HepG2 (cell line): ENCODE measurements around the gene TMEM220. TPM values are rescaled to one million over a fixed set of nuclear protein-coding genes. Genes with fewer than 3 reads are reported as not detected.

Source experiments
- ATAC-seq: fragments of 200-7000 bp; cut with Tn5 transposase; 3 replicates; pipeline ENCODE4 v1.9.1; 2020; ENCODE audit warnings: mild to moderate bottlenecking, moderate library complexity
- BruUV-seq: library from RNA; stranded (reverse); fragments of 400-500 nt; replicated peaks from 2 replicates; lab custom pipeline; 2021; lab: Mats Ljungman, UMichigan
- CTCF ChIA-PET: fragments of 300-600 bp; formaldehyde crosslinking; extraction: SDS; loops from one replicate; lab custom pipeline; 2021; ENCODE audit warnings: low total read pairs, inconsistent platforms, low intra/inter-chr PET ratio; lab: Yijun Ruan, JAX
- POLR2A ChIA-PET: fragments of 350-600 bp; sonication (Branson Sonifier 250); formaldehyde crosslinking; loops from one replicate; lab custom pipeline; 2020; ENCODE audit warnings: antibody characterized with exemption, inconsistent platforms; lab: Yijun Ruan, JAX
- DNase-seq: peaks from one replicate; pipeline ENCODE4 v3.0.0-alpha.2; 2015; ENCODE audit warnings: low spot score
- FAIRE-seq: peaks from 3 replicates; lab custom pipeline; 2011; peaks lifted over from hg19 to GRCh38; lab: Jason Lieb, UNC
- H2AFZ ChIP-seq: one replicate; pipeline ENCODE4 v1.6.1; 2011; ENCODE audit warnings: low read length, inconsistent platforms
- H3K27ac ChIP-seq: fragments of 300-600 bp; 3 replicates; pipeline ENCODE4 v1.8.0; 2011; ENCODE audit warnings: mixed run types, mild to moderate bottlenecking, mixed read lengths, low read length, inconsistent platforms; ENCODE audit not compliant: insufficient read depth; ENCODE audit errors: extremely low read length
- H3K27me3 ChIP-seq, 2 experiments: fragments of 200-600 bp in 1 of 2; 2 replicates in 1 of 2; 3 replicates in 1 of 2; pipeline versions ENCODE4 v1.6.0 to v1.8.0; 2011; ENCODE audit warnings: low read length in 2 of 2, mild to moderate bottlenecking in 2 of 2, moderate library complexity in 2 of 2, inconsistent platforms in 1 of 2; ENCODE audit not compliant: insufficient read depth in 2 of 2, control insufficient read depth in 1 of 2
- H3K36me3 ChIP-seq, 2 experiments: fragments of 200-600 bp in 1 of 2; replicated peaks in 1 of 2; 2 replicates in 1 of 2; 3 replicates in 1 of 2; pipeline versions ENCODE4 v1.5.1 to v1.8.0; 2011; ENCODE audit warnings: low read length in 2 of 2, inconsistent platforms in 1 of 2; ENCODE audit not compliant: insufficient read depth in 2 of 2, control insufficient read depth in 1 of 2
- H3K4me1 ChIP-seq: 2 replicates; pipeline ENCODE4 v1.5.1; 2012; ENCODE audit warnings: low read length, inconsistent platforms; ENCODE audit not compliant: insufficient read depth
- H3K4me2 ChIP-seq: 2 replicates; pipeline ENCODE4 v1.6.0; 2011; ENCODE audit warnings: low read depth, low read length, inconsistent platforms
- H3K4me3 ChIP-seq, 3 experiments: fragments of 200-600 bp in 1 of 3; sonication (generic), shearing (Covaris generic) in 1 of 3; replicated peaks in 1 of 3; 2 replicates each; pipeline ENCODE4 v1.5.1; 2011 to 2016; ENCODE audit warnings: low read length in 3 of 3, inconsistent platforms in 2 of 3, low read depth in 2 of 3, mild to moderate bottlenecking in 2 of 3, control low read depth in 1 of 3, mixed read lengths in 1 of 3; ENCODE audit not compliant: insufficient read depth in 1 of 3
- H3K79me2 ChIP-seq: one replicate; pipeline ENCODE4 v1.6.1; 2011; ENCODE audit warnings: low read length, inconsistent platforms; ENCODE audit not compliant: insufficient read depth
- H3K9ac ChIP-seq: 2 replicates; pipeline ENCODE4 v1.6.0; 2011; ENCODE audit warnings: mild to moderate bottlenecking, low read depth, low read length, inconsistent platforms; ENCODE audit not compliant: insufficient read depth
- H3K9me3 ChIP-seq: 2 replicates; pipeline ENCODE4 v1.5.1; 2012; ENCODE audit warnings: mild to moderate bottlenecking, low read length
- H4K20me1 ChIP-seq: 2 replicates; pipeline ENCODE4 v1.6.0; 2011; ENCODE audit warnings: inconsistent platforms, mild to moderate bottlenecking, low read length, moderate library complexity; ENCODE audit not compliant: insufficient read depth
- SOX6 ChIP-seq, 2 experiments: fragments of 450-650 bp in 1 of 2; sonication (generic) in 1 of 2; formaldehyde crosslinking in 1 of 2; IDR thresholded peaks; 2 replicates each; pipeline versions ENCODE4 v1.4.0 to v1.6.1; 2017 to 2020; ENCODE audit warnings: antibody characterized with exemption in 1 of 2, mild to moderate bottlenecking in 1 of 2, missing genetic modification reagents in 1 of 2
- SP5 ChIP-seq: IDR thresholded peaks from 2 replicates; pipeline ENCODE4 v1.6.1; 2016; ENCODE audit warnings: low read depth, borderline replicate concordance
- ZFP1 ChIP-seq: IDR thresholded peaks from 2 replicates; pipeline ENCODE4 v1.6.1; 2016
- ZNF383 ChIP-seq: sonication (generic); formaldehyde crosslinking; IDR thresholded peaks from 2 replicates; pipeline ENCODE4 v1.4.0; 2020; ENCODE audit warnings: missing genetic modification reagents, mild to moderate bottlenecking, borderline replicate concordance
- ZNF703 ChIP-seq: sonication (generic); formaldehyde crosslinking; IDR thresholded peaks from 2 replicates; pipeline ENCODE4 v1.5.1; 2020; ENCODE audit warnings: missing genetic modification reagents, mild to moderate bottlenecking, moderate library complexity, borderline replicate concordance
- WGBS: methylation state at CpG from one replicate; pipeline ENCODE4 v1.1.6; 2017; ENCODE audit warnings: low lambda C conversion rate; 5-methylcytosine and 5-hydroxymethylcytosine counted together
- in situ Hi-C: cut with HindIII; loops from 2 replicates; pipeline ENCODE4 v1.10.0; 2017; ENCODE audit warnings: low pct_unique_long_range_greater_than_20kb; ENCODE audit not compliant: extremely low pct_ligation_motif_present
- intact Hi-C: fragments of 100-400 bp; cut with micrococcal nuclease; formaldehyde crosslinking; loops from one replicate; pipeline ENCODE4 v1.10.0; 2022; ENCODE audit not compliant: unreplicated experiment
- polyA plus RNA-seq, 8 experiments: library from polyadenylated mRNA; depleted of rRNA in 3 of 8; stranded (reverse) in 7 of 8; unstranded in 1 of 8; fragments of >200 nt; fragmentation: Illumina TruSeq in 4 of 8; extraction: Trizol in 4 of 8; gene quantifications; 2 replicates each; pipeline versions ENCODE4 v1.2.1 to v1.2.3, GENCODE V29; 2011 to 2016; ENCODE audit warnings: low read depth in 4 of 8, missing spikeins in 1 of 8, mixed read lengths in 1 of 8; ENCODE audit not compliant: insufficient read depth in 1 of 8
- total RNA-seq, 5 experiments: library from RNA; depleted of rRNA; stranded (reverse); fragments of >200 nt; fragmentation: Illumina TruSeq; extraction: Trizol; gene quantifications; 2 replicates each; pipeline ENCODE4 v1.2.3, GENCODE V29; 2016; ENCODE audit warnings: low read depth in 1 of 5
- TF ChIP-seq, protein P1 (sequence below): sonication (generic); formaldehyde crosslinking; IDR thresholded peaks from 2 replicates; pipeline ENCODE4 v1.4.0; 2020; ENCODE audit warnings: missing genetic modification reagents, mild to moderate bottlenecking, borderline replicate concordance
- TF ChIP-seq, protein P2 (sequence below): sonication (generic); formaldehyde crosslinking; conservative IDR thresholded peaks from 2 replicates; pipeline ENCODE4 v1.4.0; 2020; ENCODE audit warnings: missing genetic modification reagents

Gene TMEM220
- total and polyA plus RNA-seq, 2 of the 13 experiments (the other 11 are each of a cell fraction or from before 2014, with no cell fraction given), result 1.3 to 2.2 TPM

DNA sequence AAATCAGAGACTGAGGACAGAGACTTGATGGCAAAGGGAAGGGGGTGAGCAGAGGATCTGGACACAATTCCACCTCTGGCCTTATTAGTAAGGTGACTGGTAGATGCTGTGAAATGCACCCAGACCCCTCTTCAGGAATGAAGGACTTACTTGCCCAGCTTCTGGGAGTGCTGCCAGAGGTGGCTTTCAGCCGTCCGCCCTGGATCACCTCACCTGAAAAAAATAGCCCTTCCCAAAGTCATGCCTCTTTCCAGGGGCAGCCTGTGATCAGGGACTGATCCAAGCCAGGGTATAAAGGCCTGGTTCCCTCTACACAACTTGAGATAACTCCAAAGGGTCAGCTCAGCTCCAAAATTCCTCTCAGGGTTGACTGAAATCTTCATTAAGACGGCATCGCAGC, 20.4 kb upstream of the TMEM220 start:
- WGBS, result 73% methylated on average over 4 of the region's 4 CpGs
- H3K9me3 ChIP-seq, result no peaks in the 10 kb centered on the region
- BruUV-seq, result no TSS peak
- H3K9ac ChIP-seq, result no peak overlapping the region
- intact Hi-C loops, result no loop called here
- peaks cover 2 to 7% of the 10 kb centered on the region in 2 experiments; a peak in 3 of 5 replicates for H3K27me3 ChIP-seq
- TF ChIP-seq SP5, result no peak
- no peak for TF ChIP-seq ZNF703 (CRISPR knock-in tag)
- no peak for TF ChIP-seq ZFP1 (CRISPR knock-in tag)
- TF ChIP-seq, protein P1, sequence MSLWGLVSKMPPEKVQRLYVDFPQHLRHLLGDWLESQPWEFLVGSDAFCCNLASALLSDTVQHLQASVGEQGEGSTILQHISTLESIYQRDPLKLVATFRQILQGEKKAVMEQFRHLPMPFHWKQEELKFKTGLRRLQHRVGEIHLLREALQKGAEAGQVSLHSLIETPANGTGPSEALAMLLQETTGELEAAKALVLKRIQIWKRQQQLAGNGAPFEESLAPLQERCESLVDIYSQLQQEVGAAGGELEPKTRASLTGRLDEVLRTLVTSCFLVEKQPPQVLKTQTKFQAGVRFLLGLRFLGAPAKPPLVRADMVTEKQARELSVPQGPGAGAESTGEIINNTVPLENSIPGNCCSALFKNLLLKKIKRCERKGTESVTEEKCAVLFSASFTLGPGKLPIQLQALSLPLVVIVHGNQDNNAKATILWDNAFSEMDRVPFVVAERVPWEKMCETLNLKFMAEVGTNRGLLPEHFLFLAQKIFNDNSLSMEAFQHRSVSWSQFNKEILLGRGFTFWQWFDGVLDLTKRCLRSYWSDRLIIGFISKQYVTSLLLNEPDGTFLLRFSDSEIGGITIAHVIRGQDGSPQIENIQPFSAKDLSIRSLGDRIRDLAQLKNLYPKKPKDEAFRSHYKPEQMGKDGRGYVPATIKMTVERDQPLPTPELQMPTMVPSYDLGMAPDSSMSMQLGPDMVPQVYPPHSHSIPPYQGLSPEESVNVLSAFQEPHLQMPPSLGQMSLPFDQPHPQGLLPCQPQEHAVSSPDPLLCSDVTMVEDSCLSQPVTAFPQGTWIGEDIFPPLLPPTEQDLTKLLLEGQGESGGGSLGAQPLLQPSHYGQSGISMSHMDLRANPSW (CRISPR knock-in tag), result no peak
- no peak for TF ChIP-seq ZNF383 (CRISPR knock-in tag)
- H2AFZ ChIP-seq, result no peak overlapping the region
- in situ Hi-C loops, result no loop called here
- H3K79me2 ChIP-seq, result no peaks in the 10 kb centered on the region
- H3K4me1 ChIP-seq, result peaks cover 10% of the 10 kb centered on the region
- ChIA-PET CTCF (no interaction called here), POLR2A (no interaction called here)
- H4K20me1 ChIP-seq, result no peaks in the 10 kb centered on the region
- no peak overlapping the region for H3K4me2 ChIP-seq
- FAIRE-seq, result no peak
- DNase-seq, result no peak
- no peak overlapping the region for H3K27ac ChIP-seq
- no peak overlapping the region for H3K4me3 ChIP-seq
- no peaks in the 10 kb centered on the region for H3K36me3 ChIP-seq
- no peak for ATAC-seq

DNA sequence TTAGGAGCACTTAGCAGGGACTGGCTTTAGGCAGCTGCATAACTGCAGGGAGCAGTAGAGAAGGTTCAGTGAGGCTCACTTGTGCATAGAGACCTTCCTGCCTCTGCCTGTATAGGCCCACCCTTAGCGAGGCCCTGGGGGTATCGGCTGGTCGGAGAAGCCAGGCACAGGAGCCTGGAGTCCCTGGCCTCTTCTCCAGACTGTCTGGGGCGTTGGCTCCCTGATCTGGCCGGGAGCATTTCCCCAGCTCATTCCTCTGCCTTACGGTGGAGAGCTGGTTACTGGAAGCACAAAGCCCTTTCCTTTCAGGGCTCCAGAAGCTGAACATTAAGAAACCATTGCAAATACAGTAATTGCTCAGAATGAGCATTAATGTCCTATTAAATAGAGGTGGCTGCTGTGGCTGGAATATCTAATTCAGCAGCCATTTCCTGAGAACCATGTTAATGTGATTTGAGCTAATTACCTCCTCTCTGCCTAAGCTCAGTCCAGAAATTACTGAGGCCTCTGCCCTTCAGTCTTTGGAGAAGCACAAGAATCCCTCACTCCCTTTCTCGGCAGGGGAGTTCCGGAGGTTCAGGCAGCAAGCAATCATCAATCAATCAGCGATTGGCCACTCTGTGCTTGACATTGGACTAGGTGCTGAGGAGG, 18.8 kb upstream of the TMEM220 start:
- peaks cover 2 to 7% of the 10 kb centered on the region in 2 experiments; a peak in 3 of 5 replicates for H3K27me3 ChIP-seq
- H3K27ac ChIP-seq, result no peak overlapping the region
- no peaks in the 10 kb centered on the region for H3K79me2 ChIP-seq
- in situ Hi-C loops (no loop called here), intact Hi-C loops (no loop called here)
- TF ChIP-seq SOX6 (IDR thresholded peaks at IDR 0.05), result no peak
- TF ChIP-seq SOX6 (CRISPR knock-in tag; IDR thresholded peaks at IDR 0.05), result no peak
- TF ChIP-seq, protein P2, sequence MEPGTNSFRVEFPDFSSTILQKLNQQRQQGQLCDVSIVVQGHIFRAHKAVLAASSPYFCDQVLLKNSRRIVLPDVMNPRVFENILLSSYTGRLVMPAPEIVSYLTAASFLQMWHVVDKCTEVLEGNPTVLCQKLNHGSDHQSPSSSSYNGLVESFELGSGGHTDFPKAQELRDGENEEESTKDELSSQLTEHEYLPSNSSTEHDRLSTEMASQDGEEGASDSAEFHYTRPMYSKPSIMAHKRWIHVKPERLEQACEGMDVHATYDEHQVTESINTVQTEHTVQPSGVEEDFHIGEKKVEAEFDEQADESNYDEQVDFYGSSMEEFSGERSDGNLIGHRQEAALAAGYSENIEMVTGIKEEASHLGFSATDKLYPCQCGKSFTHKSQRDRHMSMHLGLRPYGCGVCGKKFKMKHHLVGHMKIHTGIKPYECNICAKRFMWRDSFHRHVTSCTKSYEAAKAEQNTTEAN, result no peak
- no peaks in the 10 kb centered on the region for H3K36me3 ChIP-seq
- ChIA-PET CTCF (no interaction called here), POLR2A (no interaction called here)
- H3K4me3 ChIP-seq, result no peak overlapping the region
- no peak for DNase-seq
- H3K9me3 ChIP-seq, result no peaks in the 10 kb centered on the region
- no peak for ATAC-seq
- 29% methylated on average over 8 of the region's 9 CpGs for WGBS
- BruUV-seq, result no TSS peak
- H3K9ac ChIP-seq, result no peak overlapping the region
- peaks cover 23% of the 10 kb centered on the region for H3K4me1 ChIP-seq
- no peak for FAIRE-seq
- no peak overlapping the region for H2AFZ ChIP-seq
- H3K4me2 ChIP-seq, result no peak overlapping the region
- H4K20me1 ChIP-seq, result no peaks in the 10 kb centered on the region
